Fibroblast of skin of left quadriceps (primary cell): ENCODE results near the gene ANGPTL7.
"Not testable (repeated sequence)": the region's sequence is repeated elsewhere in the genome, so short reads cannot be mapped to it uniquely, and the experiment has no call there.

Experiments used
- DNase-seq, 2 experiments: peaks; one replicate each; pipeline ENCODE4 v3.0.0-alpha.2; 2013; ENCODE audit warnings: low read depth in 2 of 2

Gene ANGPTL7, protein sequence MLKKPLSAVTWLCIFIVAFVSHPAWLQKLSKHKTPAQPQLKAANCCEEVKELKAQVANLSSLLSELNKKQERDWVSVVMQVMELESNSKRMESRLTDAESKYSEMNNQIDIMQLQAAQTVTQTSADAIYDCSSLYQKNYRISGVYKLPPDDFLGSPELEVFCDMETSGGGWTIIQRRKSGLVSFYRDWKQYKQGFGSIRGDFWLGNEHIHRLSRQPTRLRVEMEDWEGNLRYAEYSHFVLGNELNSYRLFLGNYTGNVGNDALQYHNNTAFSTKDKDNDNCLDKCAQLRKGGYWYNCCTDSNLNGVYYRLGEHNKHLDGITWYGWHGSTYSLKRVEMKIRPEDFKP

DNA sequence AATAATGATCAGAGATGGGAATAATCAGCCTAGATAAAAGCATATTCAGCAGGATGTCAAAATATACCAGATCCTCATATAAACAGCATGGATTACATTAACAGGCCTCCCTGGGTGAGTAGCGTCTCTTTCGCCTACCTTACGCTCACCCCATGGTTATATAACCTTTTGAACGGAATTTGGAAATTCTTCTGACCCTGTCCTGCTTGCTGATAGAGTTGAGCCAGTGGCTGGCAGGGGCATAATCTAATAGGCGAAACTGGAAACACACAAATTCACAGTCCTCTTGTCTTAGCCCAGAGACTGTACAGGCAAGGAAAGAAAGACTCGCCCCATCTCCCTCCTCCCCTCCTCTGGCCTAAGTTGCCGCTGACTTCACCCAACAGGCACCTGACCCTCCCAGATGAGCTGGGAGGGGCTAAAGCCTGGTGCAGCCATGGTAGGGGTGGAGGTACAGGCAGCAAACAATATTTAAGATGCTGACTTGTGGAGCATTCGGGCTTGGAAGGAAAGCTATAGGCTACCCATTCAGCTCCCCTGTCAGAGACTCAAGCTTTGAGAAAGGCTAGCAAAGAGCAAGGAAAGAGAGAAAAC, at the start of gene ANGPTL7:
Gene ANGPTL7 (plus strand): TSS at position 498 of the 594 bp plus-strand sequence. CDS start 225 bp downstream, outside the sequence.
- no peak for DNase-seq

DNA sequence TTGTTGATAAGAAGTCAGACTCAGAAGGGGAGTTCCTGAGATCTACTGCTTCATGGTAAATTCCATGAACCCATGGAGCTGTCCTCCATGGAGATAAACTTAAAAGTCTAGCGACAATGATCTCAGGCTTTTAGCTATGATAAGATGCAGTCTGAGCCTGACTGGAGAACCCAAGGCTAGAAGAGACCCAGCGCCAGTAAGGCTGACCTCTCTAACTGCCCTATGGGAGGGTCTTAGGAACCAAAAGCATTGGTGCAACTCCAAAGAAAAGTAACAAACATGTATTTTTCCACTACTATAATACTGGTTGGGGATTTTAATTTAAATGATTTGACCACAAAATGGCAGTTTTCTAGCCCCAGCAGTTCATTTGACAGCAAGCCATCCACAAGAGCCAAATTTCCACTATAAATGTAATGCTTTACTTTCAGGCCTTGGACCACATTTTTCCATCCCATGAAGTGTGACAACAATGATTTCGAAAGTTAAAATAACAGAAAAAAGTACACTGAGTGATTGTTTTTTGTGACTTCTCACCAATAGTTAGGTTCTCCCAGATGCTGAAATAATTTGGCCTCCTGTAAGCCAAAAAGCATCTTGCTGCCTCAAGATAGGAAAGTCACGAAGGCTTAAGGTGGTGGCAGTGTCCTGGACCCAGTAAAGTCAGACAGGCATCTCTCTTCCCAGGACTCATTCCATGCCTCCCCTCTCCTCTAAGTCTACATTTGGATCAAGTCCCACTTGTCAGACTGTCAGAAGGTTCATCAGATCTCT, 46.4 kb upstream of the ANGPTL7 start:
- DNase-seq: no peak

DNA sequence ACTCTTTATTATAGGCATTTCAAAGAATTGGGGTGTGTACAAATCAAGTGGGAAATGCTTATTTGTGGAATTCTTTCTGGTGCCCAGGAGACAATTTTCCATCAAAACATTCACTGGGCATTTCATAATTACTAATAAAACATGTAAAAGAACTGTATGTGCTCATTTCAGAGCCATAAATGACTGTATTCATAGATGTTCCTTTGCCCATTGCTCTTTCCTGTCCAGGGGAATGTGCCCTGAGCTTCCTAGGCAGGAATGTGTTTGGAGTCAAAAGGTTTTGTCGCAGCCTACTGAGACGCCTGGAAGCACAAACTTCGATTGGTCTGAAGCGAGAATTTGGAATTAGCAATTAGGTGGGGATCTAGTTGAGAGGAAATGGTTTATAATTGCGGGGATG, 45.8 kb upstream of the ANGPTL7 start:
- DNase-seq: no peak

DNA sequence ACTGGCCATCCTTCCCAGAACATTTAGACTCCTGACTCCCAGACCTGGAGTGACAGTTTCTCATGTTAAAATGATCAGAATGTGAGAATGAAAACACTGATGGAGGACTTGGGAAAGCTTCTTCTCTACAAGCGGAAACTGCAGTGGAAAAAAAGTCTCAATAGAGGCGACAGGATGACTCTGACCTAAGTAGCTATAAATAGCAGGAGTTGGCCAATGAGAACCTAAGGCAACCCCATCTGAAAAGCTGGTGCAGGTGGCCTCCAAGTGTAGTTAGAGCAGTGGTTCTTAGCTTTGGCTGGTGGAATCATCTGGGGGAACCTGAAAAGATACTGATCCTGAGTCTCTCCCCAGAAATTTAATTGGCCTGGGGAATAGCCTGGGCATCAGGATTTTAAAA, 45.2 kb upstream of the ANGPTL7 start:
- no peak for DNase-seq

DNA sequence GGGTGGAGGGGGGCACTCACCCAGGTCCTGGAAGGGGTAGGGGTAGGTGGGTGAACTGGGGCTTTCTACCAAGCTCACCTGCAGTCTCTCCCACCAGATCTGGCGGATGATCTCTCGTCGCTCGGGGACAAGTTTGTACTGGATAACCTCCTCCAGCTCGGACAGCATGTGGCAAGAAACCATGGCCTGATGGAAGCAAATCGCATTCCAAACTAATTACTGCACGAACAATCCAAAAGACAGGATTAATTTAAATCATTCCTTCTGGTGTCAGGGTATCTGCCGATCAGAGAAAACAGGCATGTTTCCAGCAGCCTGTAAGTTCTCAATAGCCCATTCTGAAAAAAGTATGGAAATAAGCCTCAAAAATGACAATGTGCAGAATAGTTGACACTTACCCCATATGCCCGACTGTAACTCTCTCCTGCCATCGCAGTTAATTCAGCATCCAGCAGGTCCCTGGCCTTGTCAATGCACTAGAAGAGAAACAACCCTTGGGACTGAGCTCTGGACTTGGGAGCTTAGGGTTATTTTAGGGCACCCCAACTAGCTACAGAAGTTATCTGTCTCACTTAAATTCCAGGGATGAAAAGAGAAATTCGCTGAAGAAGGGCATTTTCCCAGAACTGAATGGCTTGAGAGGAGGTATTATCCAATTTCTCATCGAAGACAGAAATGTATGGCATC, 44.4 kb upstream of the ANGPTL7 start:
- DNase-seq: no peak

DNA sequence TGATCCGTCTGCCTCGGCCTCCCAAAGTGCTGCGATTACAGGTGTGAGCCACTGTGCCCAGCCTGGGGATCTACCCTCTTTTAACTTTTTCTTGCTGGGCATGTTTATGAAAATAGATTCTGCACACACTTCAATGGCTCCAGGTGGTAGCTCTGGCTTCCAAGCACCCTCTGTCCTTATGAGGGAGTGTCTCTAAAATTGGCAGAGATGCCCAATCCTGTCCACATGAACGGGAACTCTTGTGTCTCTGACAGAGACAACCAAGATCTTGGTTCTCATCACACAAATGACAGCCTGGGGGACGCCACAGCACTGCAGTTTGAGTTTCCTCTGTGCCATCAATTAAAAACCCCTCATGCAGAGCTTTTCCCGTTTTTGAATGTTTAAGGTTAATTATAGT, 43.4 kb upstream of the ANGPTL7 start:
- no peak for DNase-seq

DNA sequence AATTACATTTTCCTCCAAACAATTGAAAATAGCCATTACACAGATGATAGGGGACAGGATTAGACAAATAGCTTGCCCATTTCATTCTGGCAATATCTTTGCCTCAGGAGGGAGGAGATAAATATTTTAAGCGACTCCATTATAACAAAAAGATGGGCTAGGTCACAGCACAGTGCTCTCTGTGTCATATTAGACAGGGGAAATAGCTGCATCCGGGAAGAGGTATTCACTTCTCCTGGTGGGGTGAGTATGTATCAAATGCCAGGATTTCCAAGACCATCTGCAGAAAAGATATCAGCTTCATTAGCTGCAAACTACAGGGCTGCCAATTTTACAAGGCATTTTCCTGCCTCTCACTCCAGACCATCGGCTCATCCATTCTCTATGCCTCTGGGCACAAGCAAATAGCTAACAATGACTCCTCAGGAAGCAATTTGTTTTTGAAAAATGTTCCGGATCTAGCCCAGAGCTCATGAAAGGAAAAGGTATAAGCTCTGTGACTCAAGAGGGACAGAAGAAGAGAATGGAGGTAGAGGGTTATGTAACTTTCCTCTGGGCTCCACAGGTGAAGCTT, 41.9 kb upstream of the ANGPTL7 start:
- DNase-seq: no peak

DNA sequence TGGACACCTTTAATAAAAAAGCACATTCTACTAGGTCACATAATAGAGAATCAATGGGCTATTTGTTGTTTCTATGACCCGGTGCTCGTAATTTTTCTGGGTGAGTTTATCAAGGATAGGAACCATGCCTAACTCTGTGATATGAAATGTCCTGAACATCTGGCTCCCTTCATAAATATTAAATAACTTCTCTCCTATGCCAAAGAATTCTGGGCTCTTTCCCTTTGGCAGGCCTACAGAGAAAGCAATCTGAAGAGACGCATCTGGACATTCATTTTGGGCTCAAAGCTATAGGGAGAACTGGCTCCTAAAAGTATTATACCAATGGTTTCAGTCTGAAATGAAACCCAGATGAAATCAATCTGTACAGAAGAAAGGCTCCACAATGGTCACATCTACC, 38.8 kb upstream of the ANGPTL7 start:
- no peak for DNase-seq

DNA sequence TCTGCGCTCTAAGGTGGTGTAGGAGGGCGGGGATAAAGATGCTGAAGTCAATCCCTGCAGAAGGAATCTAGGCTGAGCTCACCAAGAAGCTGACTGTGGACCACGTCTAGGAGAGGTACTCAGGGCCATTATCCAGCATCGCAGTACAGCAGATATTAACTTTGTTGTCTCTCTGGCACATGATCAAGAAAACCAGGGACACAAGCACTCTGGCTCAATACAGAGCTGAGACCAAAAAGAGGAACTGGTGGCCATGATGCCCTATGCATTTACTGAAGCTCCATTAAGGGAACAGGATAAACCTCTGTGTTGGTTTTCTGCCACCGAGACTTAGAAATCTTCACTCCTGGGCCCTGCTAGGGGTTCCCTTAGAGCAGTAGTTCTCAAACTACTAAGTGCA, 38.0 kb upstream of the ANGPTL7 start:
- no peak for DNase-seq

DNA sequence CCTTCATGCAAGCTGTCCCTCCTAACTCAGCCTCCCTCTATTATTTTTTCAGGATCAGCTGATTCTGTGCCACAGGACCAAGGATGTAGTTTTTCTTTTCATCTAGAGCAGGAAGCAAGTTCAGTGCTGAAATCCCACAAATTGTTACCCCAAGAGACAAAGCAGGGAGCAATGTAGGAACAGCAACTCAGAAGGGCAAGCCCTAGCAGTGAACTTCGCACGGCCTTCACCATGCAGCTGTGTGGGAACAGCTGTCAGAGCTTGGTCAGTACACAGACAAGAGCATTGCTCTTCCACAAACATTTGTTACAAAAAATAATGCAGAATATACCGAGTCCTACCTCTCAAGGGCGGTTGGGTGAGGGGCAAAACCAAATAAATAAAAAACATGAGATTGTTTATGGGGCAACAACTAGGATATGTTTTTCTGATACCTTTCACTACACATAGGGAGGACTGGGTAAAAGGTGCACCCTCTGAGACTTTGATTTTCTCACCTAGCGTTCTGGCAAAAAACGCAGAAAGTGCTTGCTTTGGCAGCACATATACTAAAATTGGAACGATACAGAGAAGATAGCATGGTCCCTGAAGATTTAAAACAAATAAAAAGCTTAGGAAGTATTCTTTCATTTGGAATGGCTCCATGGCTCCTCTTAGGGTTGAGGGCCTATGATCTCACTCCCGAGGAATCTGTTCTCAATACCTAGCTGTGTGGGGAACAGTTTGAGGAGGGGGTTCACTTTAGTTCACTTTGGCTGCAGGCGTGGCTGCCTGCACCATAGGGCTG, 37.1 kb upstream of the ANGPTL7 start:
- no peak for DNase-seq

DNA sequence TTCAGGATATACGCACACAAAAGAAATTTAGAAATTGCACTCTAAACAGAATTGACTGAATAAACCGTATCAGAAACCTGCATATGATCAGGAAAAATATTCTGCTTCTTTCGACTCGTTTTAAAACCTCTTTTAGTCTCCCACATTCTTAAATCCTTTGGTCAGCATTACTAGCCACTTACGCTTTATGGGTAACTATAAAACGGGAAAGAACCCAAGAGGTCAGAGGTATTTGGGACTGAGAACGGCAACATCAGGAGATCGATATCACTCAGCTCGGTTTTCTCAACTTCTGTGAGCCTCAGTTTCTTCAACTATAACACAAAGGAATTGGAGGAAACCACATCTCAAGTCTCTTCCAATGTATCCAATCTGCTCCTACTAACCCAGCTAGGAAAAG, 36.4 kb upstream of the ANGPTL7 start:
- no peak for DNase-seq

DNA sequence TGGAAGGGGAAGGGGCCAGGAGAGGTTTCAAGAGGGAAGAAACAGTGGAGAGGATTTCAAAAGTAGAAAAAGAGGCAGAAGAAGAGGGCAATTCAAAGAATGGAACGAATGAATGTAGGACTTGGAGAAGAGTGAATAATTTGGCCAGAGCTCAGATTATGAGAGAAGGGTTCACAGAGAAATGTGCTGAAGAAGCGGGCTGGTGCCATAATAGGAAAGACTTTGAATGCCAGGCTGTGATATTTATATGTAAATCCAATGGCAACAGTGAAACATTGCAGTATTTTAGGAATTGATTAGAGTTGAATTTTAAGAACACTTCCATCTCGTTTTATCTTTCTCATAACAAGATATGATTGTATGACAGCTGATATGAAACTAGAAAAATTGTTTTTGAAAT, 36.0 kb upstream of the ANGPTL7 start:
- no peak for DNase-seq

DNA sequence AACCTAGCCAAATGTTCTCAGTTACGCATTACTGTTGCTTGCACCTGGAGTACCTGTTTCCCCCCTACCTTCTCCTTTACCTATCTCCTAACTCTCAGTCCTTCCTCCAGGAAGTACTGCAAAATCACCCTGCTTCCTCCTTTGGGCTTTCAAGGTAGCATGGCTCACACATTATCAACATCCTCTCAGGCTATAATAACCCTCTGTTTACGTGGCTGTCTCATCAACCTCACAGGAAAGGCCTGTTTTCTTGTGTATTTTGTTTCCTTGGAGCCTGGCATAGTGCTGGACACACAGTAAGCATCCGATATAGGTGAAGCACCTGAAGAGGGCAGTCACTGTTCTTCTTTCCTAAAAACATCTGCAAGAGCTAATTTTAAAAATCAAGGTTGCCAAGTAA, 32.7 kb upstream of the ANGPTL7 start:
- DNase-seq: no peak

DNA sequence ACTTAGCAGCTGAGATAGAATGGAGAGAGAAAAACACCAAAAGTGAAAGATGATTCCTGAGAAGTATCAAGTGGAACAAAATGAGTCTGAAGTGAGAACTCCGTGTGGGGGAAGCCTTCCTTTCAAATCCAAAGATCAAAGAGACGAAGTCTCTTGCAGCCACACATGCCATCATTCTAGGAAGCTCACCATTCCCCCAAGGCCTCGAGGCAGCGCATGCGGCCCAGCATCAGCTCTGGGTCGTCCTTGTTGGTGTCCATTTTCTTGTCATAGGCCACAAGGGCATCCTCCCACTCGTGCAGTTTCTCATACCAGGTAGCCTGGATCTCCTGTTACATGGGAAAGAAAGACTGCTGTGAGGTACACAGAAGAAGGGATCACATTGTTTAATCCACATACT, 32.2 kb upstream of the ANGPTL7 start:
- DNase-seq: no peak

DNA sequence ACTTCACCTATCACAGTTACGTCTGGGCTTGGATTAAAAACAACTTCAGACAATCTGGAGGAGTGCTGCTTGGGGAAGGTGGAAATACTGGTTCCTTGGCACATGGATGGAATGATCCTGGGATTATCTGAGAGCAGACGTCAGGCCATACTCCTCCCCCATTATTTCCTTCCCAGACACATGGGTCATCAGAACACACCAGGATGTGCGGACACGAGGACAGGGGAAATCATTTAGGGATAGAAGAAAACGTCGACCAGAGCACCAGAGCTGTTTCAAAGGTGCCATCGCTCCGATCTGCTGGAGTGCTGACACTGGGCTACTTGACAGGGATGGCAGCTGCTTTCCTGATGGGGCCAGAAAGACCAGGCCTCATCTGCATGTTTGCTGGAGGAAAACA, 31.8 kb upstream of the ANGPTL7 start:
- no peak for DNase-seq

DNA sequence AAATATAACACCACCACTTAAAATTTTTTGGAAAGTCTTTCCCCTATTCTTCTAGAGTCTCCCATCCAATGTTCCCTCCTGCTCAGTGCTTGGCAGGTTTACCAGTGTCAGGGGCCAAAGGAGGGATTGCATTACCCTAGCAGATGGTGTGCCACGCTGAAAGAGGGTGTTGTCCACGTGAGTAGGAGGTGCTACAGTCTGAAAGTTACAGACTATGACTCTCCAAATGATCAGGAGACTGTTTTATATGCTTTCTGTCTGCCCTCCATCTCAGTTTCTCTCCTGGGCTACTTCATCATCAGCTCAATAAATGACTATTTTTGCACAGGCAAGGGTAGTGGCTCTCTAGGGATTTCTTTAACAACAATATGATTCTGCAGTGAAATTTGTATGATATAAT, 31.3 kb upstream of the ANGPTL7 start:
- no peak for DNase-seq

DNA sequence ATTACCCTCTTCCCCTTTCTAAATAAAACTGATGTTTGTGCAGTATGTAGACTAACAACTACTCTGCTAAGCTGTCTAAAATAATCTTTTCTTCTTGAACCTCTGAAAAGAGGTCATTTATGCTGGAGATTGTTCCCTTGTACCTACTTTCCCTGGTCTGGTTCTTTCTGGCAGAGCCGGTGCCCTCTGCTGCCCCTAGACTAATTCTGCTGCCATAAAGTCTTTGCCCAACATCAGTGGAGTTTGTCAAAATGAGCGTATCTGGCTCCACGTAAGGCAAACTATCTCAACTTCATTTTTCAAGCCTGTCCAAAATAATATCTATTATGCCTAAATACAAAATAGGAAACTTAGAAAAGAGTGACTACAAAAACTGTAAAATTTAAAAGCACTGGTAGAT, 30.9 kb upstream of the ANGPTL7 start:
- no peak for DNase-seq

DNA sequence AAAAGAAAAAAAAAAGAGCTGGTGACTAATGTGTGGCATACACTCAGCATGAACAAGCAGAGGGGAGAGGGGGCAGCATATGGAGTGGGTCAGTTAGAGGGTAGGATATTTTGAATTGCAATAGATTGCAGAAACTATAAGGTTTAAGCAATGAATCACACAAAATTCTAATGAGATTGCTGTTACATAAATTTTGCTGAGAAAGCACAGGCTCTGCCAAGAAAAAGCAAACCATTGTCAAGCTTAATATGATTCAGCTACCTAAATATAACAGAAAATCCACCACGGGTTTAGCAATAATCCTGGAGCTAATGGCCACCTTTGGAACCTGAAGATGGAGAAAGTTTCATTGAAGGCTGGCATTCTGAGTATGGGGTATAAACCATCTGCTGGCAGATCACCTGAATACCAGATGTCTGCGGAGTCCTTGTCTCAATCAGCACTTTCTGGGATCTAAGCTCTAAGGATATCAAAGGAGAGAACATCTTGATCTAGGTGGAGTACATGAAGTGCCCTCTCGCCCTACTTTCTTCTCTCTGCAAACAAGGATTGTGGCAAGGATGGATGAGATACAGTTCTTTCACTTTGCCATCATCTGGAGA, 30.3 kb upstream of the ANGPTL7 start:
- DNase-seq: peak; percentile 88 to 90

DNA sequence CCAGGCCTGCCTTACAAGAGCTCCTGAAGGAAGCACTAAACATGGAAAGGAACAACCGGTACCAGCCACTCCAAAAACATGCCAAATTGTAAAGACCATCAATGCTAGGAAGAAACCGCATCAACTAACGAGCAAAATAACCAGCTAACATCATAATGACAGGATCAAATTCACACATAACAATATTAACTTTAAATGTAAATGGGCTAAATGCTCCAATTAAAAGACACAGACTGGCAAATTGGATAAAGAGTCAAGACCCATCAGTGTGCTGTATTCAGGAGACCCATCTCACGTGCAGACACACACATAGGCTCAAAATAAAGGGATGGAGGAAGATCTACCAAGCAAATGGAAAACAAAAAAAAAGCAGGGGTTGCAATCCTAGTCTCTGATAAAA, 26.4 kb upstream of the ANGPTL7 start:
- not testable (repeated sequence) for DNase-seq

DNA sequence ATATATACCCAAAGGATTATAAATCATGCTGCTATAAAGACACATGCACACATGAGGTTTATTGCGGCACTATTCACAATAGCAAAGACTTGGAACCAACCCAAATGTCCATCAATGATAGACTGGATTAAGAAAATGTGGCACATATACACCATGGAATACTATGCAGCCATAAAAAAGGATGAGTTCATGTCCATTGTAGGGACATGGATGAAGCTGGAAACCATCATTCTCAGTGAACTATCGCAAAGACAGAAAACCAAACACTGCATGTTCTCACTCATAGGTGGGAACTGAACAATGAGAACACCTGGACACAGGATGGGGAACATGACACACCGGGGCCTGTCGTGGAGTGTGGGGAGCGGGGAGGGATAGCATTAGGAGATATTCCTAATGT, 22.4 kb upstream of the ANGPTL7 start:
- not testable (repeated sequence) for DNase-seq

DNA sequence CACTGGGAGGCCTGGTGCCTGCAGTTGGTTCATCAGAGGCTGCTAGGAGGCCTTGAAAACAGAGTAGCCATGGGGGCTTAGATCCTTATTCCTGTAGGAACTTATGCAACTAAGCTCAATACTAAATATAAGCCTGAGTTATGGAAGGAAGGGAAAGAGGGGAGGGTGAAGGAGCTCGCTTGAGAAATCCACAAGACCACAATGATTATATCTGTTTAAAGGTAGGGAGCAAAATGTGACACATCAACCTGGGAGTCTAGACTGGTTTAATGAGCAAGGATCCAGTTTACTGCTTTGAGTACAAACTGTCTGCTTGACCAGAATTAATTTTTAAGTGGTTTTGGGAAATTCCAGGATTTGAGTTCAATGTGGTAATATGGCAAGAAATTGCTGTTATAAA, 20.4 kb upstream of the ANGPTL7 start:
- no peak for DNase-seq
